Ecto neural progenitor cell (in vitro differentiated cells): Measurements from ENCODE around the gene OR10R2.
"Not testable (repeated sequence)": the region's sequence is repeated elsewhere in the genome, so short reads cannot be mapped to it uniquely, and the experiment has no call there.

ENCODE experiments used
- DNase-seq: peaks from one replicate; pipeline ENCODE4 v3.0.0-alpha.2; 2018; ENCODE audit warnings: low spot score

OR10R2 gene

GRCh38 chr1:158471920-158472319, at the start of gene OR10R2:
OR10R2 (plus strand) TSS chr1:158472220; CDS start chr1:158472326, 106 bp downstream.
- no peak for DNase-seq

GRCh38 chr1:158425027-158425426, 47.0 kb upstream of the OR10R2 start:
- DNase-seq = no peak

- no peak for DNase-seq
Observed at GRCh38 chr1:158426137-158426536, 45.9 kb upstream of the OR10R2 start, which contains the start of gene OR10K2. OR10K2 (minus strand) TSS chr1:158426237; CDS start chr1:158420866, 5,371 bp downstream.

GRCh38 chr1:158430163-158430562, 41.9 kb upstream of the OR10R2 start:
- DNase-seq = not testable (repeated sequence)

GRCh38 chr1:158434741-158435140, 37.3 kb upstream of the OR10R2 start:
- DNase-seq = no peak

- no peak for DNase-seq
Observed at GRCh38 chr1:158445376-158445775, 26.6 kb upstream of the OR10R2 start.

GRCh38 chr1:158454537-158454936, 17.5 kb upstream of the OR10R2 start:
- DNase-seq = no peak

- no peak for DNase-seq
Observed at GRCh38 chr1:158457246-158457645, 14.8 kb upstream of the OR10R2 start.

GRCh38 chr1:158458263-158458662, 13.8 kb upstream of the OR10R2 start:
- no peak for DNase-seq

GRCh38 chr1:158461534-158461933, 10.5 kb upstream of the OR10R2 start, which contains the start of gene OR10K1:
OR10K1 (plus strand) TSS chr1:158461834; CDS start chr1:158465562, 3,728 bp downstream.
- DNase-seq = no peak

- no peak for DNase-seq
Observed at GRCh38 chr1:158485455-158485854, 13.4 kb downstream of the OR10R2 start.

GRCh38 chr1:158491316-158491715, 19.3 kb downstream of the OR10R2 start:
- no peak for DNase-seq

GRCh38 chr1:158493054-158493453, 21.0 kb downstream of the OR10R2 start:
- no peak for DNase-seq

- DNase-seq = no peak
Observed at GRCh38 chr1:158494796-158495195, 22.8 kb downstream of the OR10R2 start.

GRCh38 chr1:158496374-158496773, 24.4 kb downstream of the OR10R2 start:
- no peak for DNase-seq

- DNase-seq = peak; percentile 62
Observed at GRCh38 chr1:158506369-158506987, 34.5 kb downstream of the OR10R2 start.

- no peak for DNase-seq
Observed at GRCh38 chr1:158507511-158507910, 35.5 kb downstream of the OR10R2 start.

- no peak for DNase-seq
Observed at GRCh38 chr1:158509471-158510156, 37.6 kb downstream of the OR10R2 start.

GRCh38 chr1:158516966-158517365, 44.9 kb downstream of the OR10R2 start:
- no peak for DNase-seq

- DNase-seq = no peak
Observed at GRCh38 chr1:158520021-158520420, 48.0 kb downstream of the OR10R2 start.

GRCh38 chr1:158520955-158521665, 49.1 kb downstream of the OR10R2 start:
- no peak for DNase-seq

GRCh38 chr1:158521666-158522058, 49.6 kb downstream of the OR10R2 start:
- DNase-seq = no peak
